DND-41 (cell line): ENCODE measurements around the gene GRIA1.

ENCODE experiments used
- EZH2 ChIP-seq: IDR thresholded peaks from 3 replicates; pipeline ENCODE4 v1.6.1; 2012; ENCODE audit warnings: borderline replicate concordance, low read depth, mild to moderate bottlenecking, moderate library complexity, low read length, inconsistent platforms; ENCODE audit not compliant: severe bottlenecking
- TF ChIP-seq, protein P1 (sequence below): IDR thresholded peaks from 2 replicates; pipeline ENCODE4 v1.5.1; 2012; ENCODE audit warnings: borderline replicate concordance, low read length, moderate library complexity, mild to moderate bottlenecking; ENCODE audit not compliant: poor library complexity, severe bottlenecking; ENCODE audit errors: extremely low read depth

DNA sequence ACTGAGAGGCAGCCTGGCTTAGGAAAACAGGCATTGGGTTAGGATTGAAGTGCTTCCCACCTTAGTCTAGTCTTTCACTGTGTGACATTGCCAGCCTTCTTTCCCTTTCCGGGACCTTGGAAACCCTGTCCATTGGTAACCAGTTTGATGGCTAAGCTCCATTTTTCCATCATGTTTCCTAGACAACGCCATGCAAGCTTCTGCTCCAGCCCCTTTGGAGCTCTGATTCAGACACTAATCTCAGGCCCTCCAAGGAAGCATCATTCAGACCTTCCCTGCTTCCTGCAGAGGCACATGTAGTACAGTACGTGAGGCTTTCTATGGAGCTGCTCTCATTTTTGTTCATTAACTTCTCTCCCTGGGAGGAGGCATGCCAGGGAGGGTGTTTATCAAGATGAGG, 68.5 kb downstream of the GRIA1 start:
- TF ChIP-seq, protein P1, sequence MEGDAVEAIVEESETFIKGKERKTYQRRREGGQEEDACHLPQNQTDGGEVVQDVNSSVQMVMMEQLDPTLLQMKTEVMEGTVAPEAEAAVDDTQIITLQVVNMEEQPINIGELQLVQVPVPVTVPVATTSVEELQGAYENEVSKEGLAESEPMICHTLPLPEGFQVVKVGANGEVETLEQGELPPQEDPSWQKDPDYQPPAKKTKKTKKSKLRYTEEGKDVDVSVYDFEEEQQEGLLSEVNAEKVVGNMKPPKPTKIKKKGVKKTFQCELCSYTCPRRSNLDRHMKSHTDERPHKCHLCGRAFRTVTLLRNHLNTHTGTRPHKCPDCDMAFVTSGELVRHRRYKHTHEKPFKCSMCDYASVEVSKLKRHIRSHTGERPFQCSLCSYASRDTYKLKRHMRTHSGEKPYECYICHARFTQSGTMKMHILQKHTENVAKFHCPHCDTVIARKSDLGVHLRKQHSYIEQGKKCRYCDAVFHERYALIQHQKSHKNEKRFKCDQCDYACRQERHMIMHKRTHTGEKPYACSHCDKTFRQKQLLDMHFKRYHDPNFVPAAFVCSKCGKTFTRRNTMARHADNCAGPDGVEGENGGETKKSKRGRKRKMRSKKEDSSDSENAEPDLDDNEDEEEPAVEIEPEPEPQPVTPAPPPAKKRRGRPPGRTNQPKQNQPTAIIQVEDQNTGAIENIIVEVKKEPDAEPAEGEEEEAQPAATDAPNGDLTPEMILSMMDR = no peak
- TF ChIP-seq EZH2 = no peak
